IMR-90 (cell line): ENCODE results near the gene ZBTB32.

ENCODE experiments used
- CEBPB ChIP-seq: IDR thresholded peaks from 2 replicates; pipeline ENCODE4 v1.6.1; 2012; ENCODE audit warnings: low read depth, low read length, improper control_type of control experiment
- MAFK ChIP-seq: IDR thresholded peaks from 2 replicates; pipeline ENCODE4 v1.6.1; 2012; ENCODE audit warnings: low read depth, low read length, improper control_type of control experiment
- POLR2A ChIP-seq: IDR thresholded peaks from 2 replicates; pipeline ENCODE4 v1.6.1; 2012; ENCODE audit warnings: mild to moderate bottlenecking, low read depth, low read length
- RAD21 ChIP-seq: IDR thresholded peaks from 2 replicates; pipeline ENCODE4 v1.6.1; 2012; ENCODE audit warnings: low read length, improper control_type of control experiment
- SMC3 ChIP-seq: fragments of 150-350 bp; IDR thresholded peaks from 2 replicates; pipeline ENCODE4 v1.6.1; 2016; ENCODE audit warnings: low read depth, mild to moderate bottlenecking, antibody characterized with exemption, low read length, moderate library complexity
- USF2 ChIP-seq: fragments of 150-350 bp; IDR thresholded peaks from 2 replicates; pipeline ENCODE4 v1.6.1; 2017; ENCODE audit warnings: mild to moderate bottlenecking, antibody characterized with exemption, low read length, low read depth
- TF ChIP-seq, protein P1 (sequence below): conservative IDR thresholded peaks from 2 replicates; pipeline ENCODE4 v1.5.1; 2012; ENCODE audit warnings: mild to moderate bottlenecking, low read depth, low read length, improper control_type of control experiment

DNA sequence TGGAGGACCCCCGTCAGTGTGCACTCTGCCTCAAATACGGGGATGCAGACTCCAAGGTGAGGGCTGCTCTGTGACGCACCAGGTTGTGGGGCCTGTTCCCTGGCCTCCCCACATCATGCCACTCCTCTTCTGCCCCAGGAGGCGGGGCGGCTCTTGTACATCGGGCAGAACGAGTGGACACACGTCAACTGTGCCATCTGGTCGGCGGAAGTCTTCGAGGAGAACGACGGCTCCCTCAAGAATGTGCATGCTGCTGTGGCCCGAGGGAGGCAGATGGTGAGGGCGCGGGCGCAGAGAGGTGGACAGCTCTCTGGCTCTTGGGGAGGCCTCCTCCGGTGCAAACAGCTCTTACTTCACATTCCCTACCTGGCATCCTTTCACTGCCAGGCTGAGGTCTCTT, 24.7 kb downstream of the ZBTB32 start:
- TF ChIP-seq, protein P1, sequence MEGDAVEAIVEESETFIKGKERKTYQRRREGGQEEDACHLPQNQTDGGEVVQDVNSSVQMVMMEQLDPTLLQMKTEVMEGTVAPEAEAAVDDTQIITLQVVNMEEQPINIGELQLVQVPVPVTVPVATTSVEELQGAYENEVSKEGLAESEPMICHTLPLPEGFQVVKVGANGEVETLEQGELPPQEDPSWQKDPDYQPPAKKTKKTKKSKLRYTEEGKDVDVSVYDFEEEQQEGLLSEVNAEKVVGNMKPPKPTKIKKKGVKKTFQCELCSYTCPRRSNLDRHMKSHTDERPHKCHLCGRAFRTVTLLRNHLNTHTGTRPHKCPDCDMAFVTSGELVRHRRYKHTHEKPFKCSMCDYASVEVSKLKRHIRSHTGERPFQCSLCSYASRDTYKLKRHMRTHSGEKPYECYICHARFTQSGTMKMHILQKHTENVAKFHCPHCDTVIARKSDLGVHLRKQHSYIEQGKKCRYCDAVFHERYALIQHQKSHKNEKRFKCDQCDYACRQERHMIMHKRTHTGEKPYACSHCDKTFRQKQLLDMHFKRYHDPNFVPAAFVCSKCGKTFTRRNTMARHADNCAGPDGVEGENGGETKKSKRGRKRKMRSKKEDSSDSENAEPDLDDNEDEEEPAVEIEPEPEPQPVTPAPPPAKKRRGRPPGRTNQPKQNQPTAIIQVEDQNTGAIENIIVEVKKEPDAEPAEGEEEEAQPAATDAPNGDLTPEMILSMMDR: no peak
- no peak for TF ChIP-seq CEBPB
- no peak for TF ChIP-seq MAFK
- no peak for TF ChIP-seq RAD21
- TF ChIP-seq SMC3: no peak
- no peak for TF ChIP-seq POLR2A
- TF ChIP-seq USF2: no peak
